ENCODE data around the gene CNTNAP4.

Gene CNTNAP4

DNA sequence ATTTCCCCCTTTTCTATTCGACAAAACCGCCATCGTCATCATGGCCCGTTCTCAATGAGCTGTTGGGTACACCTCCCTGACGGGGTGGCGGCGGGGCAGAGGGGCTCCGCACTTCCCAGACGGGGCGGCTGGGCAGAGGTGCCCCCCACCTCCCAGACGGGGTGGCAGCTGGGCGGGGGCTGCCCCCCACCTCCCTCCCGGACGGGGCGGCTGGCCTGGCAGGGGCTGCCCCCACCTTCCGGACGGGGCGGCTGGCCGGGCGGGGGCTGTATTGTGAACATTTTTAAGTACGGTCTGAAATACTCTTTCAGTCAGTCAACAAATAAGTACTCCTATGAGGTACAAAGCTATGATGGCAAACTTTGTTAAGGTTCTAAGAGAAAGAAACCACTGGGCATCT is 222.8 kb downstream of the CNTNAP4 start:
- DNase-seq: no peak

DNA sequence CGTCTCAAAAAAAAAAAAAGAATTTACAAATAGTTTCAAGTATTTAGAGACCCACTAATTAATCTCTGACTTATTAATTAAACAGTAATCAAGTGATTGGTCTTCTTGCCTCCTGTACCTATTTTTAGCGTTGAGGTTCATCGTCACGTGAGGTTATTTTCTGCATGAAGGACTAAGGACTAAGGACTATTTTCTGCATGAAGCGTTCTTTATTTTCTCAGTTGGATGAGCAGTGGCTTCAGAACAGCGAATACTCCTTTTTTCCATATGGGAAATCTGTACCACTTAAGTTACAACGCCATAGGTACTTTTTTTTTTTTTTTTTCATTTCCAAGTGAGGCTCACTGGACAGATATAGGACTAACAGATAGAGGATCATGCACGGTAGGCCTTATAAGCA is 224.9 kb downstream of the CNTNAP4 start:
- no peak for DNase-seq

DNA sequence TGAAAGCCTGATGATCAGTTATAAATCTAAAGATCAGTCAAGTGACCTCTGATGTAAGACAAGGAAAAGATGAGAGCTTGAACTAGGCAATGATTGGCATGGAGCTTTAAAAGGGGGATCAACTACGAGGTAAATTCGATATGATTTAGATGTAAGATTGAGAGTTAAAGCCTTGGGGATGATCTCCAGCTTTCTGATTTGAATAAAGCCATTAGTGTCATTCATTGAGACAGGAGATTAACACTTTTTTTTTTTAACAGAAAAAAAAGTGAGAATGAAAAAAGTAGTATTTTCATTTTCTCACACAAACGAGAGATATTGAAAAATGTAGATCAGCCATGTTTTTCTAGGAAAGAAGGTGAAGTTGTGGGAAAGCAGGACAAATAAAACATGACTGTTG is 225.4 kb downstream of the CNTNAP4 start:
- no peak for DNase-seq

DNA sequence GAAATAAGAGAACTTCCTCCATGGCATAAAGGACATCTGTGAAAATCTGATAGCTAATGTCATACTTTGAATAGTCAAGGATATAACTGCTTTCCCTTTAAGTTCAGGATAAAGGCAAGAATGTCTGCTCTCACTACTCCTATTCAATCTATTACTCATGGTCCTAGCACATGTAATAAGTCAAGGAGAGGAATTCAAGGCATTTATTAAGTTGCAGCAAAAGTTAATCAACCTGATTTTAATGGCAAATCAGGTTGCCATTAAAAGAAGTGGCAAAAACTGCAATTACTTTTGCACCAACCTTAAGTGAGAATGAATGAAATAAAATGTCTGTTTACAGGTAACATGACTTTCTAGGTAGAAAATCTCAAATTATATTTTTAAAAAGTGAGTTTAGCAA is 225.9 kb downstream of the CNTNAP4 start:
- DNase-seq: no peak

DNA sequence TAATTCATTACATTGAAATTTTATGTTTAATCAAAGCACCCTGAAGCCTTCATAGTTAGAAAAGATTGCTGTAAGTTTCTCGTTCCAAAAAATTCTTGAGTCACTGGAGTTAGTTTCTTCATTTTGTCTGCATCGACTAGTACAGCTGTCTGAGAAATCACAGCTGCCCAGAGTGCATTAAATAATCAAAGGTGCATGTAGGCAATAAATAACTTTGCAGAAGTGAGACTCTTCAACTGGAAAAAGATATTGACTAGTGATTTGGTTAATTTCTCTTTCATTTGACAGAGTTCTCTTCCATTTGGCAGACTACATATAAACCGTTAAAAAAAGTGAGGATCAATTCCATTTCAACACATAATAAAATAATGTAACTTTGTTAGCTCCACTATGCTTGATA is 234.0 kb downstream of the CNTNAP4 start:
- DNase-seq: no peak

DNA sequence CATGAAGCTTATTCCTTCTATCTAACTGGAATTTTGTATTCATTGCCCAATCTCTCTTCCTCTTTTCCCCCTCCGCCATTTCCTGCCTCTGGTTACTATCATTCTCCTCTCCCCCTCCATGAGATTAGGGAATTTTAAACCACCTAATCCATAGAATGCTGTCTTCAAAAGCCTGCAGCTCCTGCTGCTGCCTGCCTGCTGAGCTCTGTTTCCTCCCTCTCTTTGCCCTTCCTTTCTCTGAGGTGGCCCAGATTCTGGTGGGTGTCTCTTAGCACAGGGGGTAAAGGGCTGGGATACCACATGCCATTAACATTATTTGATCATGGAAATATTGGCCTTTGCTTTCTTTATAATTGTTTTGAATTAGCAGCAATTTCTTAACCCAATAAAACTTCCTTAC is 241.6 kb downstream of the CNTNAP4 start:
- no peak for DNase-seq

DNA sequence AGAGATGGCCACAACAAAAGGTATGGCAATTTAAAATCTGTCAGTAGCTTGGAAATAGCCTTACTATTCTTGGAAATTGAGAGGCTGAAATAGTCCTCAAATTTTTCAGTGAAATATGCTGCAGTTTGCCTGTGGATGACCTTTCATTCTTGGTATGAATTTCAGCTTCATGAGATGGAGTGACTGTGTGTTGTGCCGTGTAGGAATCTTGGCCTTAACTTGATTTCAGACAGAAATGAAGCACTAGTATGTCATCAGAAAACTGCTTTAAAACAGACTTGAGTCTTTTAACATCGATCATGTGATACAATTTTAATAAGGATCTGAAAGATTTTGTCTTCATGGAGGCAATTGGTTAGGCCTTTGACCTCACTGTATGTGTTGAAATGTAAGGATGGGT is 247.2 kb downstream of the CNTNAP4 start:
- DNase-seq: no peak

DNA sequence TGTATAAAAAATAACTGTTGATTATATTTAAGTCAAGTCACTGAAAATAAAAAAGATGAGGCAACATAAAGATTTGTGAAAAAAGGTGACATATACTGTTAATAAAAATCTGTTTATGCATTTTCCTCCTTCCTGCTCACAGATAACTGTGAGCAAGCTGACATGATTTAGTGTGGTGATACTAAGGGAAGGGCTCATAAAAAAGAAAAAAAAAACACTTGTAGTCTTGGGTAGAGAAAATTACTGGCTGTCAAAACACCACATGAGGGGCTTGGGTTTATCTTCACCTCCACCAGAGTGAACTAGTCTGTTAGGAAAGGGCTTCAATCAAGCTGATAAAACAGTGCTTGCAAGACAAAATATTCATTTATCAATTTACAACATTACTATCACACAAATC is 247.6 kb downstream of the CNTNAP4 start:
- no peak for DNase-seq

DNA sequence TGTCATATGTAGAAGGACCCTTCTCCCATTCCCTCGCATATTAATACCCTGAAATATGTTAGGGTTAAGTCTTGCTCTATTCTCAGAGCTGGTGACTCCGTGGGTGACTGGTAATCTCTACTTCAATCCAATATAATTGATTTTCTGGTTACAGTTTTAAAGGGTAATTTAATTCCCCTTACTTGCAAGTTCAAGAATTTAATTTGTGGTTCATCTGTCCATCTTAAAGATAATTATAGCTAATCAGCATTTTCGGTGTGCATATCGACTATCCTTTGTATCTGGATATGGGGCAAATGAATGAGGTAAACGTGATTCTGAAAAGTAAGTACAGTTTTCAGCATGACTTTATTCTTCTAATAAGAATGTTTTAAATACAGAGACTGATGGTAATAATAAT is 250.0 kb downstream of the CNTNAP4 start:
- DNase-seq: no peak

DNA sequence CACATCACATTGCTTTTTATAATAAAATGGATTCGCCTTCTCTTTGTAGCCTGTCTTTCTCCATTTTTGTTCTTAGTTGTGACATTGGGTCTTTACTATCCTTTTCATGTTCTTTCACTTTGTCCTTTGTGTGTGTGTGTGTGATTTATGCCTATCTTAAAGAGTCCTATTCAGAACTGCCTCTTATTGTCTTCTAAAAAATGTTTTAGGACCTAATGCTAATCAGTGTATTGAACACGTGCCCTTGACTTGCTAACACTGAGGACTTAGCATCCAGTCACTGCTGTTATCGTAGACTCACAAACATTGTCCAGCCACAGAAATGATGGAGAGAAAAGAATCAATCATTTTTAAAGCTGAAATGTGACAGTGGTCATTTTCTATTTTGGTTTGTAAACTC is 251.9 kb downstream of the CNTNAP4 start:
- DNase-seq: no peak

DNA sequence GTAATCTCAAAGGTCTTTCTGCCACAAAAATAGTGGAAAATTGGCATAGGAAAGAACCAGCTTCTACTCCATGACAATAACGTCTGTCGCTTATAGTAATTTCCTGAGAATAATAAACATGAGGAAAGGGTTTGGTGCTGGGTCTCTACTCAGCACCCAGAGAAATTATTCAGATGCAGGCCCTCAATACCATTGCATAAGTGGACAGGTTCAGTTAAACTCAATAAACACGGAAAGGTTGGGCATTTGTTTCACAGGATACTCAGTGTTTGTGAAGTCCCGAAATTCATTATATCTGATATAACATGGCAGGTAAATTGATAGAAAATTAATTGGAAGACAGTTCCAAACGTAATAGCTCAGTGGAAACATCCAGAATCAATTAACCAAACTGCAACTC is 254.0 kb downstream of the CNTNAP4 start:
- DNase-seq: no peak

DNA sequence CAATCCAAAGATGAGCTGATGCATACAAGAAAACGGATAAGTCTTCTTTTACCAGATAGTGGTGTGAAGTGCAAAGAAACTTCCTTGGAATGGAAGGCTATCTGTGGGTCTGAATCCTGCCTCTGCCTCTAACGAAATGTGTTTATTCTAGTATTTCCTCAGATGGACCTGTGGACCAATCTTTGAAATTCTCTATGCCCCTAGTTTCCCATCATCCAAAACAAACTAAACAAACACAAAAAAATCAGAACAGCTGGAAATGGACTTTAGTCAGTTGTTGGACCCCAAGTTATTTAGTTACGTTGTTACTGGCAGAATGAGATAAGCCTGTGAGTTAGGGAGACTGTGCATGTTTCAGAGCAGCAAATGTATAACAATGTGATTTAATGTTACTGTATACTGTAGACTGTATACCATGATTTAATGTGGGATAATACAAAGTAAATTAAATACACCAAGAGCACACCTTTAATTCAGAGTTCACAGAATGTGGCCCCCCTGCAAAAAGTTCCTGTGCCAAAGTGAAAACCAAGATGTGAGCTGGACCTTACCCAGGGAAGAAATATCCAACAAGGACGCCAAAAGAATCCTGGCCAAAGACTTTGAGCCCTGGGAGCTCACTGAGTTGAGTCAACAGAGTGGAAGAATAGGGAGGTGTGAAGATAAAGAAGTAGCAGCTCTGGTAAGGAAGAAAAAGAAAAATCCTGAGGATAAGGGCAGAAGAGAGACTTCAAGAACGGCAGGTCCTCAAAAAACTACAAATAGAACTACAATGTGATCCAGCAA is 255.2 kb downstream of the CNTNAP4 start:
- DNase-seq: no peak

DNA sequence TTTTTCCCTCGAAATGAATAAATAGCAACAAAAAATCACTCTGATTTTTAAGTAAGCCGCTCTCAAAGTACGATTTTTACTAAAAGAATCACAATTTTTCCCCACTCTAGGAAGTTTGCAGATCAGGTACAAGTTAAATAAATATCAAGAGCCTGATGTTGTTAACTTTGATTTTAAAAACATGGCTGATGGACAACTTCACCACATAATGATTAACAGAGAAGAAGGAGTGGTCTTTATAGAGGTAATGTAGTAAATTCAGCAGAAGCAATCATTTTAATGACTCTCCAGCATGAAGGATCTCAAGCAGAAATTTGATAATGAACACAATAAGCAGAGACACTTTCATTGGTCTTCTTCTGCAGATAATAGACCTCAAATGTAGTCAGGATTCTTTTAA is 262.4 kb downstream of the CNTNAP4 start:
- DNase-seq: no peak

DNA sequence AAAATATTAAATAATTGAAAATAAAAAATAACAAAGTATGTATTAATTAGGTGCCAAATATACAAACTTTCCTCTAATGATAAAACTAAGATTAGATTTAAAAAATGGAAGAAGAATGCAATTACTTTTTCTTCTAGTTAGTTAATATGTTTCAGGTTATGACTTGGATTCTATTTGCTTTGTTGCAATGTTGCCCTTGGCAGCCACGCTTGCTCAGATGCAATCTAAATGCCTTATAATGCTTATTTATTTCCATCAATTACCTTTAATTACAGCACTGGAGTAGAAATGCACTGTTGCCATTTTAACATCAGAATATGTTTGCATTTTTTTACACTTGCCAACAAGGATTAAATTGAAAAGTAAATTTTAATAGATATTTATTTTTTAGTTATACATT is 263.9 kb downstream of the CNTNAP4 start:
- DNase-seq: no peak

DNA sequence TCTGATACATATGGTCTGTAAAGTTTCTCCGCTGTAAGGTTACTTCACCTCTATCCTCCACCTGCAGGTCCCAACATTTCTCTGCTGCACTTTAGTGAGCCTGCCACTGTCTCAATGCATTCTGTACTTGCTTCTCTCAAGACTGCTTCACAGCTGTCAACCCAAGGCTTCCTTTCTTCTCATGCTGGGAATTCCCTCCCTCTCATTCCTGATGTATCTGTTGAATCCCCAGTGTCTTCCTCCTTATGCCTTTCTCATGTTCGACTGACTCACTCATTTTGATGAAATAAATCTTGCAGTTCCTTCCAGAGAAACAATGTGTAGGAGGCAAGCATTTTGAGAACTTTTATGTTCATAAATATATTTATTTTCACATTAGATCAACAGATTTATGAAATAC is 288.3 kb downstream of the CNTNAP4 start:
- DNase-seq: no peak

DNA sequence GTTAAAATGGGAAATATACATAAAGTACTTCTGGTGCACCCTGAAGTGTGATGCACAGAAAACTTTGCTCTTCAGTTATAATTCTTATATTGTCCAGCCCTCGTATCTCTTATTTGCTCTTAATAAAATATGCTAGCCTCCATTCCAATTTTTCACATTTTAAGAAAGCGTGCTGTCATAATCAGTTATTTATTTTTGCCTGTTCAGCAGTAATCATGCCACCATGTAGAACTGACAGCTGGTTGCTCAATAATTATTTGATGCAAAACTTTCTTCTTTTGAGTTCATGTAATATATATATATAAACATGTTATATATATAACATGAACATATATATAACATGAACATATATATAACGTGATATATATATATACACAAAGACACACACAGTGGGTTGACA is 294.6 kb downstream of the CNTNAP4 start:
- no peak for DNase-seq

DNA sequence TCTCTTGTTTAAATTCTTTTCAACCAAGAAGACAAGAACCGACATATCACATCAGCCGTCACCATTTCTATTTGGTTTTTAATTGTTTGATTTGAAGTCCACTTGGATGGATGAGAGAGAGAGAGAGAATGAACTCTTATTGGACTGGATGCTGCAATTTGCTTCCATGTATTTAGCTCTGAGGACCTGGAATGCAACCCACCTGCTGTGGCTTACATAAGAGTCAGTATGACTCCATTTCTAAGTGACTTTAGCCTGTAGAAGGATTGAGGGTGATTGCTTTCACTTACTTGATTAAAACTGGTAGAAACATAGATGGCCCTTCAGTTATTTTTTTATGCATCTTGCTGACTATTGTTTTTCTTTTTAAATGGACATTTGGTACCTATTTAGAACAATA is 296.1 kb downstream of the CNTNAP4 start:
- no peak for DNase-seq

DNA sequence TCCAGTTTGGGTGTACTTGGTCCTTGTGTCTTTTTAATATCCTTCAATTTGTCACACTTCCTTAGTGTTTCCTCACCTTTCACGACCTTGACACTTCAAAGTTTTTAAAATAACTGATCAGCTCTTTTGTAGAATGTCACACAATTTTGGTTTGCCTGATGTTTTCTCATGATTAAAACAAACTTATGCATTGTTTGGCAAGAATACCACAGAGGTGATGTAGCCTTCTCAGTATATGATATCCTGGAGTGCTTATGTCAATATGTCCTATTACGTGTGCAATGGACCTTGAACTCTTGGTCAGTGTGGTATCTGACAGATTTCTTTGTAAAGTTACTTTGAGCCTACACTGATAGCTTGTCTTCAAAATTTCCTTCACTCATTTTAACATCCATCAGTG is 297.4 kb downstream of the CNTNAP4 start:
- DNase-seq: no peak

DNA sequence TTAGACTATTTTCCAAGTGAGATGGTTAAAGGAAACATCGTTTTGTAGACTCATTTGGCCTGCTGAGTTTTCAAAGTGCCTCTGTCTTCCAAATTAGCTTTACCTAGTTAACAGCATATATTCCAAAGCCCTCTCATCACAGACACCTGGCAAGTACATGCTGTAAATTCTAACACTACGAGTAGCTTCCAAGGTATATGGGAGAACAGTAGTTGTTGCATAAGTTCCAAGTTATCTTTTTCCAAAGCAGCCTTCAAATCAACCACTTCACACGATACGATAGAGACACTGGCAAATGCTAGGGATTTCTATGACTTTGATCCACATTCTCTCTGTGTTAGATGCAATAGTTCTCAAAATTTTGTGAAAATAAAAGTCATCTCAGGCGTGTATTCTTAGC is 299.3 kb downstream of the CNTNAP4 start:
- DNase-seq: no peak

DNA sequence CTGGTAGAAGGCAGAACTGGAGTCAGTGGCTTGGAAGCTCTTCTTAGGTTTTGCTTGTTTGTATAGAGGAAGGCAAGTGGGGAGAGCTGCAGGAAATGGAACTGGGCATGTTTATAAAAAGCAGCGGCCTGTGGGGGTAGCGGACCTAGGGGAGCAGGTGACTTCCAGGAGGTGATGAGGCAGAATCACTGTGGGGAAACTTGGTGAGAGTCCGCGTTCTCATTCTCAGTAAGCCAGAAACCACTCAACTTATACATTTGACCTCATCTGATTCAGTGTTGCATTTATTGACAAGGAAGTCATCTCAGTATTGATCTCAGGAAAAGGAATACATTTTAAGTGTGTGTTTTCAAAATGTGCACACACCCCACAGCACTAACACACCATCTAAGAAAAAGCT is 299.8 kb downstream of the CNTNAP4 start:
- DNase-seq: no peak

DNA sequence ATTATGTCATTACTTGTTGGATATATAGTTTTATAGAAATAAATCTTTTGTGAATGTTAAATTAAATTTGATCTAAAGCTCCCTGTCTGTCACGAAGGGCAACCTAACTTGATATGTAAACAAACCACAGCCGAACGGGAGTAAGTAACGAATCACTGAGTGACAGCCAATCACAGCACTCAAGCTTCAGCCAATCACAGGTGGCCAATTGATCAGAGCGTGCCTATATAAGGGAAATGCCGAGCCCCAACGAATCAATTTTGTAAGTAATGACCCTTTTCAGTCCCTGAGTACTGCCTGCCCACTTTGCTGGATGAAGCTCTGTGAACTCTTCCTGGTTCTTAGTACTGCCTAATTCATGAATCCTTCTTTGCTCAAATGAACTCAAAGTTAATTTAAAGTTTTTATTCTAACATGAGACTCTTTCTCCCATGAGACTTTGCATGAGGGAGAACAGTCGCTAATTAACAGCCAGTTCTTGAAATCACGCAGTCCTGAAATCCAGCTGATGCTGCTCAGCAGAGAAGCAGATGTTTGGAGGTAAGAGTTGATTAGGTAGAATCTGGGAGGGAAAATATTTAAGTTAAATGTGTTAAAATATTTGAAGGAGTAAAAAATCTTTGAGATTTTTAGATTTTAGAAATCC is 302.2 kb downstream of the CNTNAP4 start:
- DNase-seq: no peak

DNA sequence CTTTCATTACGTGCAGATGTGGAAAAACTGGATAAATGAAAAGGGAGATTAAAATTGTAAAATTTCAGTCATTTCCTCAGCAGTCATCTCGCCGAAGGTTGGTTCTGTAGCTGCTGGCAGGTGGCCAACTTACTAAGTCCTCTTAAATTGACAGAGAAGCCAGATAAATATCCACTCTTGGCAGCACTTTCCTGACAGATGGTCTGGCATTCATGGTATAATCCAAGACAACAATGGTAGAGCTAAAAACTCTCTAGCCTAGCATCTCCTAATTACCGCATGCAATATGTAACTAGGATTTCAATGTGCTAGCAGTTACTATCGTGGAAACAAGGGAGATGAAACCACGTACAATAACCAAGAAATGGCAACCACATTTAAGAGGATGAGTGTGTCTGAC is 306.3 kb downstream of the CNTNAP4 start:
- DNase-seq: no peak

DNA sequence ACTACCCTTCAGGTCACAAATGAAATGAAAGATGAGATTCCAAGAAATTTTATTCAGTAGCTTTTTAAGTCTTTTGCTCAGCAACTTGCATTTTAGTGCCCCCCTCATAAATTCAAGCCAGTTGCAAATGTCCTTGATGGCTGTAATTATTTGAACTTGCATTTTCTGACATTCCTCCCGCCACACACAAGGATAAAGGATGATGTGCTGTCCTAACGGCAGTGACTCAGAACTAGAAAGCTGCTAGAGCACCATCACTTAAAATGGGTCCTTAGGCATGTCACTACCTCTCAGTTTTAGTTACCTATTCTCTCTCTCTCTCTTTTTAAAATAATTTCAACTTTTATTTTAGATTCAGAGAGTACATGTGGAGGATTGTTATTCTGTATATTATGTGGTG is 306.7 kb downstream of the CNTNAP4 start:
- DNase-seq: no peak

DNA sequence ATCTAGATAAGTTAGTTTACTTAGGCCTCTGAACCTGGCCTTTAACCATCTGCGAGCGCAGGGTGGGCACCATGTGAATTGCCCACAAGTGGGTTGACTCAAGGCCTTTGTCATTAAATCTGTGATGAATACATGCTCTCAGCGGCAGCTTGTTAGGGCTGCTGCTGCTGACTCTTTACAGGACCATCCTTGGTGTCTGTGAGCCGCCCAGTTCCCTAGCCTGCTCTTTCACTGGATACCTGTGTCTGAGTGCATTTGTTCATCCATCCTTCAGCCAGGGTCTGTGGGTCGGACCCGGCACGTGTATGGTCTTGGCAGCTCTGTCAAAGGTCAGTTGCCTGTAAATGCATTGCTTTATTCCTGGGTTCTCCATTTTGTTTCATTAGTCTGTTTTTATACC is 321.3 kb downstream of the CNTNAP4 start:
- DNase-seq: no peak

DNA sequence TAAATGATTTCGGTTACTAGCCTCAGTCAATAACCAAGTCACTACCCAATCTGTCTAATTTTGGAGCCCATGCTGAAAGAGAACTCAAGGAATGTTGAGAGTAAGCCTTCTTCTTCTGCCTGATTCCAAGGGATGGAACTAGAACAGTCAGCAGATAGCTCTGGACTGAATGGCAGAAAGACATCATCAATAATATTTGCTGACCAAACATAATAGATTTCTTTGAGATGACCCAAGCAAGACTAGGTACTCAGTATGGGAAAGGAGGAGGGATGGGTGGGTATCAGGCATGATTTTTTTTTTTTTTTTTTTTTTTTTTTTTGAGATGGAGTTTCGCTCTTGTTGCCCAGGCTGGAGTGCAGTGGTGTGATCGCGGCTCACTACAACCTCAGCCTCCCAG is 330.1 kb downstream of the CNTNAP4 start:
- DNase-seq: no peak
